SK-N-SH (cell line): ENCODE data around the gene POLD2. TPM values are rescaled to one million over a fixed set of nuclear protein-coding genes. Genes with fewer than 3 reads are reported as not detected.

ENCODE experiments used
- CTCF ChIA-PET: fragments of 300-600, 350-600 bp; formaldehyde crosslinking; extraction: SDS; loops from one replicate; lab custom pipeline; 2021; lab: Yijun Ruan, JAX
- POLR2A ChIA-PET: fragments of 350-600 bp; sonication (Branson Sonifier 250); formaldehyde crosslinking; extraction: SDS; loops from one replicate; lab custom pipeline; 2020; ENCODE audit warnings: antibody characterized with exemption, inconsistent platforms; lab: Yijun Ruan, JAX
- DNase-seq: peaks from one replicate; pipeline ENCODE4 v3.0.0; 2012
- H2AFZ ChIP-seq: fragments of 200-600 bp; sonication (generic); 2 replicates; pipeline ENCODE4 v1.8.1; 2016; ENCODE audit warnings: antibody characterized with exemption, mild to moderate bottlenecking, low read depth
- H3F3A ChIP-seq: fragments of 200-600 bp; sonication (generic); replicated peaks from 2 replicates; pipeline ENCODE3; 2016; ENCODE audit warnings: antibody characterized with exemption, mild to moderate bottlenecking; ENCODE audit not compliant: insufficient read depth
- H3K27ac ChIP-seq, 2 experiments: fragments of 200-500 bp in 1 of 2; fragments of 200-600 bp in 1 of 2; sonication (Bioruptor generic) in 1 of 2; sonication (generic), shearing (Covaris generic) in 1 of 2; 2 replicates each; pipeline versions ENCODE4 v1.5.1 to v1.6.1; 2014 to 2016; ENCODE audit warnings: low read depth in 2 of 2, inconsistent platforms in 1 of 2, low read length in 1 of 2, mild to moderate bottlenecking in 1 of 2, mixed read lengths in 1 of 2
- H3K27me3 ChIP-seq: fragments of 200-600 bp; sonication (generic), shearing (Covaris generic); 2 replicates; pipeline ENCODE4 v1.6.1; 2016; ENCODE audit warnings: mixed run types; ENCODE audit not compliant: insufficient read depth
- H3K36me3 ChIP-seq, 2 experiments: fragments of 200-500 bp in 1 of 2; fragments of 200-600 bp in 1 of 2; sonication (Bioruptor generic) in 1 of 2; sonication (generic) in 1 of 2; replicated peaks in 1 of 2; 2 replicates each; pipeline versions ENCODE3 to v1.5.1; 2014 to 2016; ENCODE audit warnings: low read length in 1 of 2, mild to moderate bottlenecking in 1 of 2; ENCODE audit not compliant: insufficient read depth in 2 of 2, control insufficient read depth in 1 of 2
- H3K4me1 ChIP-seq, 2 experiments: fragments of 200-500 bp in 1 of 2; fragments of 200-600 bp in 1 of 2; sonication (Bioruptor generic) in 1 of 2; sonication (generic), shearing (Covaris generic) in 1 of 2; 2 replicates each; pipeline versions ENCODE4 v1.5.1 to v1.6.1; 2014 to 2016; ENCODE audit warnings: low read depth in 1 of 2, low read length in 1 of 2, mixed run types in 1 of 2; ENCODE audit not compliant: insufficient read depth in 2 of 2, control insufficient read depth in 1 of 2
- H3K4me2 ChIP-seq: fragments of 200-600 bp; sonication (generic), shearing (Covaris generic); 2 replicates; pipeline ENCODE4 v1.6.1; 2017; ENCODE audit warnings: mixed run types
- H3K4me3 ChIP-seq, 2 experiments: fragments of 200-500 bp in 1 of 2; fragments of 200-600 bp in 1 of 2; sonication (Bioruptor generic) in 1 of 2; sonication (generic), shearing (Covaris generic) in 1 of 2; 2 replicates each; pipeline versions ENCODE4 v1.5.1 to v1.8.1; 2014 to 2016; ENCODE audit warnings: low read depth in 2 of 2, inconsistent platforms in 1 of 2, low read length in 1 of 2, mild to moderate bottlenecking in 1 of 2, mixed read lengths in 1 of 2, moderate library complexity in 1 of 2
- H3K79me2 ChIP-seq: fragments of 200-600 bp; sonication (generic); 2 replicates; pipeline ENCODE4 v1.8.1; 2017; ENCODE audit warnings: mild to moderate bottlenecking; ENCODE audit not compliant: insufficient read depth
- H3K9ac ChIP-seq: fragments of 200-600 bp; sonication (generic); 2 replicates; pipeline ENCODE4 v1.6.1; 2017; ENCODE audit warnings: mixed run types
- H3K9me2 ChIP-seq: fragments of 200-600 bp; sonication (generic); 2 replicates; pipeline ENCODE4 v1.6.1; 2017; ENCODE audit warnings: mixed run types
- H3K9me3 ChIP-seq: fragments of 200-600 bp; sonication (generic); 2 replicates; pipeline ENCODE4 v1.6.1; 2017; ENCODE audit warnings: mixed run types, mild to moderate bottlenecking, moderate library complexity
- H4K20me1 ChIP-seq: fragments of 200-600 bp; sonication (generic); 2 replicates; pipeline ENCODE4 v1.6.1; 2017; ENCODE audit warnings: mild to moderate bottlenecking, mixed run types; ENCODE audit not compliant: insufficient read depth
- CHD2 ChIP-seq: fragments of 150-350 bp; IDR thresholded peaks from 2 replicates; pipeline ENCODE4 v1.6.1; 2018; ENCODE audit warnings: low read length; ENCODE audit not compliant: partially characterized antibody
- EP300 ChIP-seq, 2 experiments: IDR thresholded peaks; 2 replicates each; pipeline versions ENCODE4 v1.4.0 to v1.6.1; 2012; ENCODE audit warnings: borderline replicate concordance in 1 of 2, low read depth in 1 of 2, low read length in 1 of 2
- EZH2phosphoT487 ChIP-seq: fragments of 200-600 bp; sonication (generic); IDR thresholded peaks from 2 replicates; pipeline ENCODE4 v1.6.1; 2017; ENCODE audit warnings: low read depth, mixed run types, mild to moderate bottlenecking, antibody characterized with exemption, moderate library complexity, borderline replicate concordance
- GATA2 ChIP-seq: sonication (generic); formaldehyde crosslinking; IDR thresholded peaks from 2 replicates; pipeline ENCODE4 v1.5.0; 2020; ENCODE audit warnings: mild to moderate bottlenecking, missing genetic modification reagents
- JUND ChIP-seq: IDR thresholded peaks from 2 replicates; pipeline ENCODE4 v1.4.0; 2012
- MAX ChIP-seq: IDR thresholded peaks from 2 replicates; pipeline ENCODE4 v1.4.0; 2012; ENCODE audit warnings: low read depth
- MXI1 ChIP-seq: IDR thresholded peaks from 2 replicates; pipeline ENCODE4 v1.6.1; 2012; ENCODE audit warnings: mild to moderate bottlenecking, low read depth, low read length, improper control_type of control experiment
- NFIC ChIP-seq: IDR thresholded peaks from 2 replicates; pipeline ENCODE4 v1.4.0; 2012; ENCODE audit warnings: borderline replicate concordance
- PBX3 ChIP-seq: IDR thresholded peaks from 2 replicates; pipeline ENCODE4; 2012
- SIN3A ChIP-seq: IDR thresholded peaks from 2 replicates; pipeline ENCODE4 v1.6.1; 2012; ENCODE audit warnings: low read depth, mild to moderate bottlenecking, low read length, moderate library complexity, borderline replicate concordance
- SMC3 ChIP-seq: IDR thresholded peaks from 2 replicates; pipeline ENCODE4 v1.6.1; 2012; ENCODE audit warnings: low read depth, low read length, improper control_type of control experiment
- TAF1 ChIP-seq: IDR thresholded peaks from 2 replicates; pipeline ENCODE4 v1.6.1; 2012; ENCODE audit warnings: low read depth, mild to moderate bottlenecking, low read length, moderate library complexity, borderline replicate concordance
- TCF12 ChIP-seq: IDR thresholded peaks from 2 replicates; pipeline ENCODE4 v1.4.0; 2012
- TEAD4 ChIP-seq: IDR thresholded peaks from 2 replicates; pipeline ENCODE4 v1.4.0; 2012; ENCODE audit warnings: mild to moderate bottlenecking, borderline replicate concordance; ENCODE audit not compliant: insufficient read depth
- WGBS: methylation state at CpG from one replicate; pipeline ENCODE4 v1.1.6; 2017; ENCODE audit warnings: low lambda C conversion rate; 5-methylcytosine and 5-hydroxymethylcytosine counted together
- polyA plus RNA-seq, 3 experiments: library from polyadenylated mRNA; depleted of rRNA; stranded (reverse); fragments of >200 nt; gene quantifications; 2 replicates each; pipeline ENCODE4 v1.2.3, GENCODE V29; 2012
- TF ChIP-seq, protein P1 (sequence below): IDR thresholded peaks from 2 replicates; pipeline ENCODE4 v1.4.0; 2012; ENCODE audit warnings: low read depth, borderline replicate concordance

POLD2 gene
- polyA plus RNA-seq, 1 of the 3 experiments (the other 2 are of a cell fraction): 194 TPM

GRCh38 chr7:44163591-44163990 lies 40.2 kb upstream of the POLD2 start:
- Histone ChIP-seq H3K27ac (peak overlapping the region in 1 of 2 experiments; percentile 67; a peak in 2 of 4 replicates), H3K9me3 (no peaks in the 10 kb centered on the region), H3K36me3 (no peaks in the 10 kb centered on the region), H3K79me2 (no peaks in the 10 kb centered on the region), H3K9me2 (no peaks in the 10 kb centered on the region), H2AFZ (peak overlapping the region; percentile 39; the same call in 1 of the 2 replicates), H3K4me3 (no peak overlapping the region), H3K9ac (no peak overlapping the region), H3K27me3 (peaks cover 5% of the 10 kb centered on the region; the same call in 1 of the 2 replicates), H4K20me1 (no peaks in the 10 kb centered on the region), H3F3A (peaks cover 3% of the 10 kb centered on the region), H3K4me1 (peaks cover 0 to 9% of the 10 kb centered on the region in 2 experiments; a peak in 3 of 4 replicates), H3K4me2 (peak overlapping the region; percentile 13; the same call in 1 of the 2 replicates)
- WGBS: 5% methylated on average over 1 of the region's 1 CpG
- TF ChIP-seq SIN3A (peak; percentile 12; the same call in 1 of the 2 replicates), MAX (peak; percentile 93), GATA2 (CRISPR knock-in tag) (no peak), EP300 (IDR thresholded peaks at IDR 0.05; ENCODE audit: borderline replicate concordance in 1 of 2, low read depth in 1 of 2, low read length in 1 of 2) (peak in 1 of 2 experiments; percentile 18; a peak in 1 of 4 replicates), MXI1 (no peak), TCF12 (peak; percentile 78), CHD2 (no peak), TAF1 (0 out of 2 replicates have a peak, but pooled peaks have one; percentile 18), TEAD4 (peak; percentile 65), JUND (no peak), PBX3 (peak; percentile 22)
- TF ChIP-seq, protein P1, sequence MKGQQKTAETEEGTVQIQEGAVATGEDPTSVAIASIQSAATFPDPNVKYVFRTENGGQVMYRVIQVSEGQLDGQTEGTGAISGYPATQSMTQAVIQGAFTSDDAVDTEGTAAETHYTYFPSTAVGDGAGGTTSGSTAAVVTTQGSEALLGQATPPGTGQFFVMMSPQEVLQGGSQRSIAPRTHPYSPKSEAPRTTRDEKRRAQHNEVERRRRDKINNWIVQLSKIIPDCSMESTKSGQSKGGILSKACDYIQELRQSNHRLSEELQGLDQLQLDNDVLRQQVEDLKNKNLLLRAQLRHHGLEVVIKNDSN: peak; percentile 24; the same call in 1 of the 2 replicates
- DNase-seq: no peak
- ChIA-PET CTCF (interaction anchor here (0.7 to 1.4 kb wide), 5 partner anchors 30 to 91 kb away, joined by 3 to 5 read pairs (median 4); partner anchors contain the start of gene POLD2), POLR2A (no interaction called here)

DNA sequence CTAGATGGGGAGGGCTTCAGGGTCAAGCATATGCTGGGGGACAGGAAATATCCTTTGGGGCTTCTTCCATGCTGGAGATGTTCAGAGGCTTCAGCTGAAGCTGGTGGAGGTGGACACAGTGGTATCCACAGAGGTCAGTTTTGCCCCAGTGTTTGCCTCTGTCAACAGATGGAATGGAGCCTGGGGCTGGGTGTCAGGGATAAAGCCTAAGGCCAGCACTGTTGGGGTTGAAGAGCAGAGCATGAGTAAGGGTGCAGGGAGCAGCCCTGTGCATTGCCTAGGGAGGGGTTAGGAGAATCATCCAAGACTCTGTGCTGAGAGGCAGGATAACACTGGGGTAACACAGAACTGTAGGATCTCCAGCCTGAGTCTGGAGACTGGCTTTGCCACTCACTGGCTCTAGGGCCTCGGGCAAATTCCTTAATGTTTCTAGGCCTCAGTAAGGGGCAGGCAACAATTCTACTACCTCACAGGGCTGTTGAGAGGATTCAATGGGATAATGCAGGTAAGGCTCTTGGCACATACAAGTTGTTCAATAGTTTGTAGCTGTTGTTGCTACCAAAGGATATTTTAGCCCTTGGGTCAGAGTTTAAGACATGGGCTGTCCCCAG lies 39.5 kb upstream of the POLD2 start:
- ChIA-PET CTCF (interaction anchor here (0.7 to 1.4 kb wide), 6 partner anchors 10 to 90 kb away, joined by 3 to 5 read pairs (median 4); partner anchors contain the start of gene POLD2), POLR2A (no interaction called here)
- DNase-seq: no peak
- Histone ChIP-seq H3K9ac (no peak overlapping the region), H3K79me2 (no peaks in the 10 kb centered on the region), H3K4me2 (peak overlapping the region; percentile 13; the same call in 1 of the 2 replicates), H2AFZ (peak overlapping the region; percentile 39; the same call in 1 of the 2 replicates), H3K36me3 (no peaks in the 10 kb centered on the region), H3F3A (peaks cover 3% of the 10 kb centered on the region), H3K9me3 (no peaks in the 10 kb centered on the region), H3K4me1 (peaks cover 0 to 16% of the 10 kb centered on the region in 2 experiments; a peak in 3 of 4 replicates), H4K20me1 (no peaks in the 10 kb centered on the region), H3K27ac (peak overlapping the region in 1 of 2 experiments; percentile 67; a peak in 1 of 4 replicates), H3K9me2 (no peaks in the 10 kb centered on the region), H3K27me3 (peaks cover 5% of the 10 kb centered on the region; the same call in 1 of the 2 replicates), H3K4me3 (no peak overlapping the region)
- TF ChIP-seq, protein P1: no peak
- no peak for TF ChIP-seq MAX
- no peak for TF ChIP-seq GATA2 (CRISPR knock-in tag)
- no peak for TF ChIP-seq NFIC
- TF ChIP-seq PBX3: no peak
- no peak for TF ChIP-seq CHD2
- TF ChIP-seq EZH2phosphoT487: no peak
- no peak for TF ChIP-seq SMC3
- WGBS: 33% methylated on average over 1 of the region's 1 CpG
